Measurements from ENCODE around the gene DBN1. TPM values are rescaled to one million over a fixed set of nuclear protein-coding genes. Genes with fewer than 3 reads are reported as not detected.
A peak's percentile ranks its signal among the peaks of the same experiment; 100 is the strongest.

DBN1 gene
- total and polyA plus RNA-seq, 10 donors = 6.8 to 26.5 (median 17.0) TPM

DNA sequence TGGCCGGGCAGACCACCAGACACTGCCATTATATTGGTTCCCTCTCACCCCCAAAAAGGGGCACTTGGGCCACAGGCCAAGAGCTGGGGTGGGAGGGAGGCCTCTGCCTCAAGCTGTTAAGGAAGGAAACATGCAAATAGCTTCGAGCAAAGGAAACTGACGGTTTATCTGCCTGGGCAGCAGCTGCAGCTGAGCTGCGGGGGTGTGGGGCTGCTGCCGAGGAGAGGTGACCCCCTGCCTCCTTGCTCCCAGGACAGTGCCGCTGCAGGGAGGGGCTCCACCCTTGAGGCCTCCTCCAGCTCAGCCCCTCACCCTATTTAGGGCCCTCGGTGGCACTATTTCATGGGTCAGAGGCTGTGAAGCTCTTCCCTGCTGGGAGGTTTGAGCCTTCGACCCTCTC lies 35.4 kb upstream of the DBN1 start:
- intact Hi-C loops (cut with DNase I; ENCODE audit: low total_unique reads) = no loop called here
- DNase-seq = peak; percentile 87
- Histone ChIP-seq H3K4me1 (peaks cover 0 to 91% (median 45%) of the 10 kb centered on the region in 6 donors), H3K4me3 (peak overlapping the region; percentile 38 to 86 (median 54)), H3K9me3 (no peaks in the 10 kb centered on the region), H3K27me3 (replicated peaks in 1 of 7) (no peaks in the 10 kb centered on the region), H3K27ac (peak overlapping the region; percentile 74 to 99 (median 93)), H3K36me3 (peaks cover 0 to 84% (median 52%) of the 10 kb centered on the region in 6 donors)
- TF ChIP-seq POLR2AphosphoS5 (IDR thresholded peaks at IDR 0.05) = peak in 2 of 3 donors; percentile 76 to 87
- peak in 1 of 3 donors; percentile 63 for TF ChIP-seq POLR2A (IDR thresholded peaks at IDR 0.05)
- TF ChIP-seq, protein P1, sequence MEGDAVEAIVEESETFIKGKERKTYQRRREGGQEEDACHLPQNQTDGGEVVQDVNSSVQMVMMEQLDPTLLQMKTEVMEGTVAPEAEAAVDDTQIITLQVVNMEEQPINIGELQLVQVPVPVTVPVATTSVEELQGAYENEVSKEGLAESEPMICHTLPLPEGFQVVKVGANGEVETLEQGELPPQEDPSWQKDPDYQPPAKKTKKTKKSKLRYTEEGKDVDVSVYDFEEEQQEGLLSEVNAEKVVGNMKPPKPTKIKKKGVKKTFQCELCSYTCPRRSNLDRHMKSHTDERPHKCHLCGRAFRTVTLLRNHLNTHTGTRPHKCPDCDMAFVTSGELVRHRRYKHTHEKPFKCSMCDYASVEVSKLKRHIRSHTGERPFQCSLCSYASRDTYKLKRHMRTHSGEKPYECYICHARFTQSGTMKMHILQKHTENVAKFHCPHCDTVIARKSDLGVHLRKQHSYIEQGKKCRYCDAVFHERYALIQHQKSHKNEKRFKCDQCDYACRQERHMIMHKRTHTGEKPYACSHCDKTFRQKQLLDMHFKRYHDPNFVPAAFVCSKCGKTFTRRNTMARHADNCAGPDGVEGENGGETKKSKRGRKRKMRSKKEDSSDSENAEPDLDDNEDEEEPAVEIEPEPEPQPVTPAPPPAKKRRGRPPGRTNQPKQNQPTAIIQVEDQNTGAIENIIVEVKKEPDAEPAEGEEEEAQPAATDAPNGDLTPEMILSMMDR (IDR thresholded peaks at IDR 0.05 in 8 of 11, conservative IDR thresholded peaks at IDR 0.05 in 3 of 11) = no peak
- WGBS, 5 donors = 4 to 22% (median 12%) methylated on average over 3 to 8 of the region's 8 CpGs

DNA sequence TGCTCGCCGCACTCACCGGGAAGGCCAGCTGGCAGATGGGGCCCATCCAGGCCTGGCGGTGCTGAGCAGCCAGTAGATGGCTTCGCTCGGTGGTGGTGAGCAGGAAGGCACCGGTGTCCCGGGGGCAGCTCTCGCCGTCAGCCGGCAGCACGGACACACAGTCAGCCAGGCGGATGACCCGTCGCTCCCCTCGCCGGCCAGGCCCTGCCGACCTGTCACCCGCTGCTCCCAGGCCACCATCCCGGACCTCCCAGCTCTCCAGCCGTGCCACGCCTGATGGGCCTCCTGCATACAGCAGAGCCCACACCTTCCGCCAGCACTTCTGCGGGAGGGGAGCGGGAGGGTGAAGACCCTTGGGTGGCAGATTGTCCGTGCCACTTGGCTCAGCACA lies 34.8 kb upstream of the DBN1 start:
- intact Hi-C loops (cut with DNase I; ENCODE audit: low total_unique reads) = no loop called here
- peak; percentile 88 for DNase-seq
- 30 to 62% (median 39%) methylated on average over 4 to 26 of the region's 26 CpGs for WGBS, 5 donors
- peak overlapping the region in 7 of 8 donors; percentile 85 to 99 (median 93) for H3K27ac ChIP-seq
- H3K27me3 ChIP-seq (replicated peaks in 1 of 7) = no peaks in the 10 kb centered on the region
- H3K9me3 ChIP-seq = no peaks in the 10 kb centered on the region
- TF ChIP-seq POLR2AphosphoS5 (IDR thresholded peaks at IDR 0.05) (peak in 1 of 3 donors; percentile 17), POLR2A (IDR thresholded peaks at IDR 0.05) (no peak)
- TF ChIP-seq, protein P1 (IDR thresholded peaks at IDR 0.05 in 8 of 11, conservative IDR thresholded peaks at IDR 0.05 in 3 of 11) = peak in 1 of 11 experiments; percentile 2
- peaks cover 0 to 94% (median 49%) of the 10 kb centered on the region in 6 donors for H3K4me1 ChIP-seq
- peaks cover 0 to 84% (median 51%) of the 10 kb centered on the region in 6 donors for H3K36me3 ChIP-seq
- peak overlapping the region; percentile 38 to 86 (median 54) for H3K4me3 ChIP-seq

DNA sequence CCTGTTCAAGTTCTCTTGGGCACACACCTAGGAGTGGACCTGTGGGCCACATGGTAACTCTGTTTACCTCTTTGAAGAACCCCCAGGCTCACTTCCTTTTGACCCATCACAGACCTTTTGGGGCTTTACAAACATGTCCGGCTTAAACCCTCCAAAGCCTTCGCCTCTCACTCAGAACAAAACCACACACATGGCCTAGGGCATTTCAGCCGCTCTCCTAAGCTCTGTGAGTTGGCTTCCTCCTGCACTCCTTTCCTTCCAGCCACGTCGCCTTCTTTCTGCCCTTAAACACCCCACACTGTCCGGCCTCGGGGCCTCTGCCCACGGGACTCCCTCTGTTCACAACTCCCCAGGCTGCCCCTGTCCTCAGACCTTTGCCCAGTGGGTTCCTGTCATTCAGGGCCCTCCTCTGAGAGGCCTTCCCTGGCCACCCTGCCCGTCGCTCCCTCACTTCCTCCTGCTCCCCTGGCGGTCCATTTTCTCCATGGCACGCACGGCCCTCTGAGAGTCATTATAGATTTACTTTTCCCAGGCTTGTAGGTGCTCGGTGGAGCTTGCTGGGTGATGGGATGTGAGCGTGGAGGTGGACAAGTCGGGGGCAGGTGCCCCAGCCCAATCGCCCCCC lies 34.3 kb upstream of the DBN1 start:
- H3K27me3 ChIP-seq (replicated peaks in 1 of 7) = no peaks in the 10 kb centered on the region
- peak overlapping the region in 7 of 8 donors; percentile 85 to 99 (median 93) for H3K27ac ChIP-seq
- WGBS, 5 donors = 31 to 50% (median 44%) methylated on average over 13 to 17 of the region's 17 CpGs
- peak; percentile 87 for DNase-seq
- H3K4me3 ChIP-seq = peak overlapping the region; percentile 38 to 86 (median 54)
- intact Hi-C loops (cut with DNase I; ENCODE audit: low total_unique reads) = no loop called here
- peaks cover 0 to 100% (median 54%) of the 10 kb centered on the region in 6 donors for H3K4me1 ChIP-seq
- H3K9me3 ChIP-seq = no peaks in the 10 kb centered on the region
- peaks cover 0 to 84% (median 48%) of the 10 kb centered on the region in 6 donors for H3K36me3 ChIP-seq
- TF ChIP-seq, protein P1 (IDR thresholded peaks at IDR 0.05 in 8 of 11, conservative IDR thresholded peaks at IDR 0.05 in 3 of 11) = peak in 7 of 11 experiments; percentile 4 to 53 (median 24)
- no peak for TF ChIP-seq POLR2A (IDR thresholded peaks at IDR 0.05)
- TF ChIP-seq POLR2AphosphoS5 (IDR thresholded peaks at IDR 0.05) = peak in 2 of 3 donors; percentile 5 to 68

DNA sequence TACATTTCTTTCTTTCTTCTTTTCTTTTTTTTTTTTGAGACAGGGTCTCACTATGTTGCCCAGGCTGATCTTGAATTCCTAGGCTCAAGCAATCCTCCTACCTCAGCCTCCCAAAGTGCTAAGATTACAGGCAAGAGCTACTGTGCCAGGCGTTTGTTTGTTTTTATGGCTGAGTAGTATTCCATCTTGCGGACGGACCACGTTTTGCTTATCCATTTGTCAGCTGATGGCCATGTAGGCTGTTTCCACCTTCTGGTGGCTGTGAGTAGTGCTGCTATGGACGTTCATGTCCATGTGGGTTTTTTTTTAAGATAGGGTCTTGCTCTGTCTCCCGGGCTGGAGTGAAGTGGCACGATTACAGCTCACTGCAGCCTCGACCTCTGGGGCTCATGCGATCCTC lies 33.7 kb upstream of the DBN1 start:
- peak overlapping the region in 4 of 8 donors; percentile 93 to 99 (median 96) for H3K27ac ChIP-seq
- 74 to 82% (median 79%) methylated on average over 9 of the region's 9 CpGs for WGBS, 5 donors

More for the DNA sequence above, 33.7 kb upstream of the DBN1 start:
- TF ChIP-seq POLR2AphosphoS5 (IDR thresholded peaks at IDR 0.05) (no peak), POLR2A (IDR thresholded peaks at IDR 0.05) (no peak)
- TF ChIP-seq, protein P1 (IDR thresholded peaks at IDR 0.05 in 8 of 11, conservative IDR thresholded peaks at IDR 0.05 in 3 of 11) = peak in 2 of 11 experiments; percentile 9 to 19
- Histone ChIP-seq H3K4me3 (peak overlapping the region in 7 of 8 donors; percentile 51 to 86 (median 55)), H3K27me3 (replicated peaks in 1 of 7) (no peaks in the 10 kb centered on the region), H3K36me3 (peaks cover 0 to 84% (median 45%) of the 10 kb centered on the region in 6 donors), H3K9me3 (no peaks in the 10 kb centered on the region), H3K4me1 (peaks cover 5 to 100% (median 60%) of the 10 kb centered on the region in 6 donors)
- DNase-seq = no peak
- intact Hi-C loops (cut with DNase I; ENCODE audit: low total_unique reads) = no loop called here
